HT1080 (cell line): ENCODE data around the gene PYM1. TPM values are rescaled to one million over a fixed set of nuclear protein-coding genes. Genes with fewer than 3 reads are reported as not detected.
A peak's percentile ranks its signal among the peaks of the same experiment; 100 is the strongest.

Experiments
- DNase-seq: peaks from one replicate; pipeline ENCODE4 v3.0.0-alpha.2; 2015; ENCODE audit warnings: low read depth
- polyA plus RNA-seq, 2 experiments: library from polyadenylated mRNA; depleted of rRNA; stranded (reverse); fragments of >200 nt; gene quantifications; 2 replicates each; pipeline ENCODE4 v1.2.3, GENCODE V29; 2015
- total RNA-seq: library from RNA; depleted of rRNA; stranded (reverse); fragments of >200 nt; shearing (Covaris generic); gene quantifications from 2 replicates; pipeline ENCODE4 v1.2.3, GENCODE V29; 2014; rRNA removed

The PYM1 gene
- total RNA-seq = 37.0 and 38.0 TPM in 2 replicates
- 24.6 and 30.9 TPM in 2 replicates for polyA plus RNA-seq (2015; cell fraction: cytosol; rRNA removed)
- 13.7 and 15.5 TPM in 2 replicates for polyA plus RNA-seq (2015; cell fraction: nucleus; rRNA removed)

- DNase-seq = peak; percentile 61
Observed at GRCh38 chr12:55927588-55928502, at the start of gene PYM1. Gene PYM1 (minus strand): TSS chr12:55927894. CDS start chr12:55927761, 133 bp downstream.

- DNase-seq = no peak
Observed at GRCh38 chr12:55974308-55974730, 46.6 kb upstream of the PYM1 start.

GRCh38 chr12:55973599-55974307 is 46.1 kb upstream of the PYM1 start, which contains the start of gene RAB5B:
Gene RAB5B (plus strand): TSS chr12:55974078. CDS start chr12:55986961, 12,883 bp downstream.
- peak; percentile 100 for DNase-seq

- no peak for DNase-seq
Observed at GRCh38 chr12:55972911-55973598, 45.4 kb upstream of the PYM1 start.

- no peak for DNase-seq
Observed at GRCh38 chr12:55972456-55972855, 44.8 kb upstream of the PYM1 start.

GRCh38 chr12:55972042-55972441 is 44.3 kb upstream of the PYM1 start:
- DNase-seq = peak; percentile 83

- peak; percentile 81 for DNase-seq
Observed at GRCh38 chr12:55970775-55971174, 43.1 kb upstream of the PYM1 start.

- DNase-seq = no peak
Observed at GRCh38 chr12:55969356-55969755, 41.7 kb upstream of the PYM1 start.

- peak; percentile 79 for DNase-seq
Observed at GRCh38 chr12:55966408-55967281, 39.0 kb upstream of the PYM1 start, which contains the start of gene CDK2. Gene CDK2 (plus strand): TSS chr12:55966830. CDS start chr12:55967009, 179 bp downstream.

GRCh38 chr12:55965941-55966407 is 38.3 kb upstream of the PYM1 start, which contains the start of gene PMEL:
Gene PMEL (minus strand): TSS chr12:55966042. CDS start chr12:55966011, 31 bp downstream.
- DNase-seq = no peak

- no peak for DNase-seq
Observed at GRCh38 chr12:55965240-55965639, 37.5 kb upstream of the PYM1 start.

GRCh38 chr12:55963760-55964159 is 36.1 kb upstream of the PYM1 start:
- DNase-seq = no peak

- no peak for DNase-seq
Observed at GRCh38 chr12:55957106-55957859, 29.6 kb upstream of the PYM1 start.

- peak; percentile 80 for DNase-seq
Observed at GRCh38 chr12:55955800-55956508, 28.3 kb upstream of the PYM1 start.

GRCh38 chr12:55955344-55955743 is 27.6 kb upstream of the PYM1 start:
- no peak for DNase-seq

- DNase-seq = no peak
Observed at GRCh38 chr12:55946553-55946952, 18.9 kb upstream of the PYM1 start.

GRCh38 chr12:55942577-55943136 is 15.0 kb upstream of the PYM1 start:
- DNase-seq = no peak

GRCh38 chr12:55942055-55942454 is 14.4 kb upstream of the PYM1 start:
- no peak for DNase-seq
